Loucy (cell line): Measurements from ENCODE around the gene PDE2A.

Source experiments
- EZH2phosphoT487 ChIP-seq: fragments of 200-600 bp; IDR thresholded peaks from 2 replicates; pipeline ENCODE4 v1.6.1; 2018; ENCODE audit warnings: antibody characterized with exemption, mild to moderate bottlenecking, moderate library complexity, borderline replicate concordance
- TF ChIP-seq, protein P1 (sequence below): fragments of 200-600 bp; sonication (generic); conservative IDR thresholded peaks from 2 replicates; pipeline ENCODE4 v1.5.1; 2014; ENCODE audit warnings: mild to moderate bottlenecking, antibody characterized with exemption, low read length

DNA sequence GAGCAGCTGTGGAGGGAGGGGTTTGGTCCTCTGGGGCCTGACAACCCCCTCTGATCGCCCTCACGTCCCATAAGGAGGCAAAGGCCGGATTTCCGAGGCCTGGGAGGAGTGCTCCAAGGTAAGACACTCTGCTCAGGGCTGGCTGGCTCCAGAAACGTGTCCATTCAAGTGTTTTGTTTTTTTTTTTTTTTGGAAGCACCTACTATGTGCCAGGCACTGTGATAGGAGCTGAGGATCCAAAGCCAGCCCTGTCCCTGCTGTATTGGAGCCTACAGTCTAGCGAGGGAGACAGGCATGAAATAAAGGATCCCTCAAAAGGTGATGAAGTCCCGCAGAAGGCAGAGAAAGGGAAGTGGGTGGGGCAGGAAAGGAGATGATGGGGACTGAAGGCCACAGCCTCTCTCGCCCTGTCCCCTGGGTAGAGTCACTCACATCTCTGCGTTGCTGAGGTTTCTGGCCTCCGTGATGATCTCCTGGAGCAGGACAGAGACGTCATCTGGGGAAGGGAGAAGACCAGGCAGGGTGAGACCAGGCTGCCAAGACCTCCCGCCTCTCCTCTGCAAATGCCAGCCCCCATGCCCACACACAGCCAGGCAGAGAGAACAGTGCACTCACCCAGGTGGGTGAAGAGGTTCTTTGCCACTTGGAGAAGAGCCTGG, 89.2 kb downstream of the PDE2A start:
- TF ChIP-seq, protein P1, sequence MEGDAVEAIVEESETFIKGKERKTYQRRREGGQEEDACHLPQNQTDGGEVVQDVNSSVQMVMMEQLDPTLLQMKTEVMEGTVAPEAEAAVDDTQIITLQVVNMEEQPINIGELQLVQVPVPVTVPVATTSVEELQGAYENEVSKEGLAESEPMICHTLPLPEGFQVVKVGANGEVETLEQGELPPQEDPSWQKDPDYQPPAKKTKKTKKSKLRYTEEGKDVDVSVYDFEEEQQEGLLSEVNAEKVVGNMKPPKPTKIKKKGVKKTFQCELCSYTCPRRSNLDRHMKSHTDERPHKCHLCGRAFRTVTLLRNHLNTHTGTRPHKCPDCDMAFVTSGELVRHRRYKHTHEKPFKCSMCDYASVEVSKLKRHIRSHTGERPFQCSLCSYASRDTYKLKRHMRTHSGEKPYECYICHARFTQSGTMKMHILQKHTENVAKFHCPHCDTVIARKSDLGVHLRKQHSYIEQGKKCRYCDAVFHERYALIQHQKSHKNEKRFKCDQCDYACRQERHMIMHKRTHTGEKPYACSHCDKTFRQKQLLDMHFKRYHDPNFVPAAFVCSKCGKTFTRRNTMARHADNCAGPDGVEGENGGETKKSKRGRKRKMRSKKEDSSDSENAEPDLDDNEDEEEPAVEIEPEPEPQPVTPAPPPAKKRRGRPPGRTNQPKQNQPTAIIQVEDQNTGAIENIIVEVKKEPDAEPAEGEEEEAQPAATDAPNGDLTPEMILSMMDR, result no peak
- no peak for TF ChIP-seq EZH2phosphoT487
